Measurements from ENCODE around the gene LIMK1. TPM values are rescaled to one million over a fixed set of nuclear protein-coding genes. Genes with fewer than 3 reads are reported as not detected.
A peak's percentile ranks its signal among the peaks of the same experiment; 100 is the strongest.
"Not testable (repeated sequence)": the region's sequence is repeated elsewhere in the genome, so short reads cannot be mapped to it uniquely, and the experiment has no call there.

The LIMK1 gene
- total and polyA plus RNA-seq, 5 donors from 2014 or later, result 1.7 to 14.4 (median 2.8) TPM

DNA sequence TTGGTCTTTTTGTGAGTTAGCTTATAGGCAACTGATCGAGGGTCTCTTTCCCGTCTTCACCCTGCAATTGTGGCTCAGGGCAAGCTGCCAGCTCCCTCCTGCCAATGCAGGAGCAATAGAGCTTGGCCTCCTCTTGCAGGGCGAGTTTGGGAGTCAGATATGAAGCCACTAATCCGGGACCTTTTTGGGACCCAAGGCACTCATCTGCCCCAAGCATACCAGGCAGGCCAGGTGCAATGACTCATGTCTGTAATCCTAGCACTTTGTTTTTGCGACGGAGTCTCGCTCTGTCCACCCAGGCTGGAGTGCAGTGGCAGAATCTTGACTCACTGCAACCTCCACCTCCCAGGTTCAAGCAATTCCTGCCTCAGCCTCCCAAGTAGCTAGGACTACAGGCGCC is 21.1 kb downstream of the LIMK1 start:
- Histone ChIP-seq H3K9me3 (ENCODE audit: control insufficient read depth in 2 of 2, low read length in 2 of 2) (no peaks in the 10 kb centered on the region), H3K36me3 (ENCODE audit: control insufficient read depth, insufficient read depth, low read length) (peaks cover 24% of the 10 kb centered on the region), H3K27me3 (ENCODE audit: control insufficient read depth, insufficient read depth, low read length) (no peaks in the 10 kb centered on the region), H3K27ac (ENCODE audit: insufficient read depth, low read length, poor library complexity, severe bottlenecking) (no peak overlapping the region), H3K4me3 (ENCODE audit: low read depth, low read length) (no peak overlapping the region), H3K4me1 (ENCODE audit: control insufficient read depth, insufficient read depth, low read length, poor library complexity, severe bottlenecking) (no peaks in the 10 kb centered on the region)
- DNase-seq, result no peak
- no peaks in the 10 kb centered on the region for H3K9me3 Mint-ChIP-seq
- peaks cover 13% of the 10 kb centered on the region for H3K36me3 Mint-ChIP-seq
- ATAC-seq (ENCODE audit: low read depth in 2 of 2), result no peak
- no peak overlapping the region for H3K27ac Mint-ChIP-seq
- H3K4me3 Mint-ChIP-seq, result no peak overlapping the region
- no peaks in the 10 kb centered on the region for H3K27me3 Mint-ChIP-seq
- peaks cover 0 to 4% (median 0%) of the 10 kb centered on the region in 4 donors for H3K4me1 Mint-ChIP-seq

DNA sequence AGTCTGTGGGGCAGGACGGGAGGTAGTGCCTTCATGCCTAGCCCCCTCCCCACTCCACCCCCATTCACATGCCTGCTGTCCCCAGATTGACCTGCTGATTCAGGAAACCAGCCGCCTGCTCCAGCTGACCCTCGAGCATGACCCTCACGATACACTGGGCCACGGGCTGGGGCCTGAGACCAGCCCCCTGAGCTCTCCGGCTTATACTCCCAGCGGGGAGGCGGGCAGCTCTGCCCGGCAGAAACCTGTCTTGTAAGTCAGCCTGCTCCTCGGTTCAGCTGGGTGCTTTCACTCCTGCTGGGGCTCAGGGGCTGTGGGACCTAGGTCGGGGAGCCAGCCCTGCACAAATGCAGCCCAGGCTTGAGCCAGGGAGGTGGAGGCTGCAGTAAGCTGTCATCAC is 22.4 kb downstream of the LIMK1 start:
- ATAC-seq (ENCODE audit: low read depth in 2 of 2), result no peak
- Histone ChIP-seq H3K27ac (ENCODE audit: insufficient read depth, low read length, poor library complexity, severe bottlenecking) (no peak overlapping the region), H3K27me3 (ENCODE audit: control insufficient read depth, insufficient read depth, low read length) (no peaks in the 10 kb centered on the region), H3K9me3 (ENCODE audit: control insufficient read depth in 2 of 2, low read length in 2 of 2) (no peaks in the 10 kb centered on the region), H3K4me3 (ENCODE audit: low read depth, low read length) (no peak overlapping the region), H3K36me3 (ENCODE audit: control insufficient read depth, insufficient read depth, low read length) (peaks cover 22% of the 10 kb centered on the region), H3K4me1 (ENCODE audit: control insufficient read depth, insufficient read depth, low read length, poor library complexity, severe bottlenecking) (no peaks in the 10 kb centered on the region)
- H3K27me3 Mint-ChIP-seq, result no peaks in the 10 kb centered on the region
- no peak overlapping the region for H3K27ac Mint-ChIP-seq
- H3K9me3 Mint-ChIP-seq, result no peaks in the 10 kb centered on the region
- no peak overlapping the region for H3K4me3 Mint-ChIP-seq
- peaks cover 16% of the 10 kb centered on the region for H3K36me3 Mint-ChIP-seq
- no peak for DNase-seq
- peaks cover 0 to 4% (median 0%) of the 10 kb centered on the region in 4 donors for H3K4me1 Mint-ChIP-seq

- DNase-seq, result no peak
- Histone ChIP-seq H3K27me3 (ENCODE audit: control insufficient read depth, insufficient read depth, low read length) (no peaks in the 10 kb centered on the region), H3K27ac (ENCODE audit: insufficient read depth, low read length, poor library complexity, severe bottlenecking) (no peak overlapping the region), H3K9me3 (ENCODE audit: control insufficient read depth in 2 of 2, low read length in 2 of 2) (no peaks in the 10 kb centered on the region), H3K4me3 (ENCODE audit: low read depth, low read length) (no peak overlapping the region), H3K4me1 (ENCODE audit: control insufficient read depth, insufficient read depth, low read length, poor library complexity, severe bottlenecking) (no peaks in the 10 kb centered on the region), H3K36me3 (ENCODE audit: control insufficient read depth, insufficient read depth, low read length) (peaks cover 20% of the 10 kb centered on the region)
- H3K4me1 Mint-ChIP-seq, result no peaks in the 10 kb centered on the region
- H3K27ac Mint-ChIP-seq, result peak overlapping the region in 1 of 3 donors; percentile 80
- peaks cover 20% of the 10 kb centered on the region for H3K36me3 Mint-ChIP-seq
- H3K9me3 Mint-ChIP-seq, result no peaks in the 10 kb centered on the region
- H3K27me3 Mint-ChIP-seq, result no peaks in the 10 kb centered on the region
- H3K4me3 Mint-ChIP-seq, result no peak overlapping the region
- no peak for ATAC-seq (ENCODE audit: low read depth in 2 of 2)
Observed at GRCh38 chr7:74106846-74107245, 23.2 kb downstream of the LIMK1 start.

GRCh38 chr7:74115326-74115725 is 31.7 kb downstream of the LIMK1 start:
- no peaks in the 10 kb centered on the region for H3K4me1 ChIP-seq (ENCODE audit: control insufficient read depth, insufficient read depth, low read length, poor library complexity, severe bottlenecking)
- Mint-ChIP-seq H3K4me1 (no peaks in the 10 kb centered on the region), H3K4me3 (no peak overlapping the region), H3K9me3 (peaks cover 0 to 1% (median 0%) of the 10 kb centered on the region in 7 donors), H3K27ac (no peak overlapping the region), H3K27me3 (no peaks in the 10 kb centered on the region), H3K36me3 (peaks cover 14% of the 10 kb centered on the region)
- H3K27me3 ChIP-seq (ENCODE audit: control insufficient read depth, insufficient read depth, low read length), result no peaks in the 10 kb centered on the region
- no peak overlapping the region for H3K4me3 ChIP-seq (ENCODE audit: low read depth, low read length)
- ATAC-seq (ENCODE audit: low read depth in 2 of 2), result no peak
- DNase-seq, result no peak
- peaks cover 3% of the 10 kb centered on the region for H3K36me3 ChIP-seq (ENCODE audit: control insufficient read depth, insufficient read depth, low read length)
- no peaks in the 10 kb centered on the region for H3K9me3 ChIP-seq (ENCODE audit: control insufficient read depth in 2 of 2, low read length in 2 of 2)
- H3K27ac ChIP-seq (ENCODE audit: insufficient read depth, low read length, poor library complexity, severe bottlenecking), result no peak overlapping the region

DNA sequence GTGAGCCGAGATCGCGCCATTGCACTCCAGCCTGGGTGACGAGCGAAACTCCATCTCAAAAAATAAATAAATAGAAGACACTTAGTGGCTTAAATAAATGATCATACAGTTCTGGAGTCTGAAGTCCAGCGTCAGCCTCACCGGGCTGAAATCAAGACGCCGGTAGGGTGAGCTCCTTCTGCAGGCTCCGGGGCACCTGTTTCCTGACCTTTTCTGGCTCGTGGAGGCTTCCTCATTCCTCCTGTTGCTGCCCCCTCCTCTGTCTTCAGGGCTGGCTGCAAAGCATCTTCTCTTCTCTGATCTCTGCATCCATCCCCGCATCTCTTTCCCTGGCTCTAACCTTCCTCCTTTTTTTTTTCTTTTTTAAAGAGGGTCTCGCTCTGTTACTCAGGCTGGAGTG is 32.8 kb downstream of the LIMK1 start:
- Histone ChIP-seq H3K4me1 (ENCODE audit: control insufficient read depth, insufficient read depth, low read length, poor library complexity, severe bottlenecking) (no peaks in the 10 kb centered on the region), H3K36me3 (ENCODE audit: control insufficient read depth, insufficient read depth, low read length) (peaks cover 3% of the 10 kb centered on the region), H3K9me3 (ENCODE audit: control insufficient read depth in 2 of 2, low read length in 2 of 2) (no peaks in the 10 kb centered on the region), H3K4me3 (ENCODE audit: low read depth, low read length) (no peak overlapping the region), H3K27ac (ENCODE audit: insufficient read depth, low read length, poor library complexity, severe bottlenecking) (no peak overlapping the region), H3K27me3 (ENCODE audit: control insufficient read depth, insufficient read depth, low read length) (no peaks in the 10 kb centered on the region)
- peaks cover 15% of the 10 kb centered on the region for H3K36me3 Mint-ChIP-seq
- H3K4me3 Mint-ChIP-seq, result no peak overlapping the region
- H3K27me3 Mint-ChIP-seq, result no peaks in the 10 kb centered on the region
- DNase-seq (no peak), ATAC-seq (ENCODE audit: low read depth in 2 of 2) (no peak)
- no peaks in the 10 kb centered on the region for H3K4me1 Mint-ChIP-seq
- peaks cover 0 to 1% (median 0%) of the 10 kb centered on the region in 7 donors for H3K9me3 Mint-ChIP-seq
- no peak overlapping the region for H3K27ac Mint-ChIP-seq

DNA sequence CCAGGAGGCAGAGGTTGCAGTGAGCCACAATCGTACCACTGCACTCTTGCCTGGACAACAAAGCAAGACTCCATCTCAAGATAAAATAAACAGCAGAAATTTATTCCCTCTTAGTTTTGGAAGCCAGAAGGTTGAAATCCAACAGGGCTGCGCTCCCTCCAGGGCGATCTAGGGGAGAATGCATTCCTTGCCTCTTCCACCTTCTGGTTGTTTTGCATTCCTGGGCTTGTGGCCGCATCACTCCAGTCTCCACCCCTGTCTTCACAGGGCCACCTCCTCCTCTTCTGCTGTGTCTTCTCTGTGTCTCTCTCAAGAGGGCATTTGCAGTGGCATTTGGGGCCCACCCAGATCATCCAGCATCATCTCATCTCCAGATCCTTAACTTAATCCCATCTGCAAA is 36.2 kb downstream of the LIMK1 start:
- peaks cover 0 to 1% (median 0%) of the 10 kb centered on the region in 7 donors for H3K9me3 Mint-ChIP-seq
- H3K36me3 Mint-ChIP-seq, result peaks cover 14% of the 10 kb centered on the region
- H3K27me3 Mint-ChIP-seq, result no peaks in the 10 kb centered on the region
- Histone ChIP-seq H3K27me3 (ENCODE audit: control insufficient read depth, insufficient read depth, low read length) (no peaks in the 10 kb centered on the region), H3K4me1 (ENCODE audit: control insufficient read depth, insufficient read depth, low read length, poor library complexity, severe bottlenecking) (no peaks in the 10 kb centered on the region), H3K27ac (ENCODE audit: insufficient read depth, low read length, poor library complexity, severe bottlenecking) (no peak overlapping the region), H3K4me3 (ENCODE audit: low read depth, low read length) (no peak overlapping the region), H3K36me3 (ENCODE audit: control insufficient read depth, insufficient read depth, low read length) (peaks cover 3% of the 10 kb centered on the region), H3K9me3 (ENCODE audit: control insufficient read depth in 2 of 2, low read length in 2 of 2) (no peaks in the 10 kb centered on the region)
- DNase-seq, result no peak
- peak overlapping the region in 2 of 3 donors; percentile 71 to 74 for H3K27ac Mint-ChIP-seq
- ATAC-seq (ENCODE audit: low read depth in 2 of 2), result no peak
- H3K4me1 Mint-ChIP-seq, result no peaks in the 10 kb centered on the region
- H3K4me3 Mint-ChIP-seq, result no peak overlapping the region

- Histone ChIP-seq H3K4me1 (ENCODE audit: control insufficient read depth, insufficient read depth, low read length, poor library complexity, severe bottlenecking) (no peaks in the 10 kb centered on the region), H3K27ac (ENCODE audit: insufficient read depth, low read length, poor library complexity, severe bottlenecking) (no peak overlapping the region), H3K4me3 (ENCODE audit: low read depth, low read length) (no peak overlapping the region), H3K9me3 (ENCODE audit: control insufficient read depth in 2 of 2, low read length in 2 of 2) (no peaks in the 10 kb centered on the region), H3K36me3 (ENCODE audit: control insufficient read depth, insufficient read depth, low read length) (peaks cover 3% of the 10 kb centered on the region), H3K27me3 (ENCODE audit: control insufficient read depth, insufficient read depth, low read length) (no peaks in the 10 kb centered on the region)
- Mint-ChIP-seq H3K4me3 (no peak overlapping the region), H3K36me3 (peaks cover 14% of the 10 kb centered on the region), H3K27me3 (no peaks in the 10 kb centered on the region), H3K4me1 (no peaks in the 10 kb centered on the region), H3K9me3 (peaks cover 0 to 1% (median 0%) of the 10 kb centered on the region in 7 donors), H3K27ac (no peak overlapping the region)
- ATAC-seq (ENCODE audit: low read depth in 2 of 2) (no peak), DNase-seq (no peak)
Observed at GRCh38 chr7:74121401-74122249, 38.0 kb downstream of the LIMK1 start.

GRCh38 chr7:74123892-74124291 is 40.3 kb downstream of the LIMK1 start:
- H3K4me3 Mint-ChIP-seq; H3K4me1 ChIP-seq (ENCODE audit: control insufficient read depth, insufficient read depth, low read length, poor library complexity, severe bottlenecking); H3K27me3 Mint-ChIP-seq; H3K9me3 Mint-ChIP-seq; H3K4me3 ChIP-seq (ENCODE audit: low read depth, low read length); H3K27ac Mint-ChIP-seq; H3K9me3 ChIP-seq (ENCODE audit: control insufficient read depth in 2 of 2, low read length in 2 of 2); DNase-seq; H3K36me3 ChIP-seq (ENCODE audit: control insufficient read depth, insufficient read depth, low read length); H3K27ac ChIP-seq (ENCODE audit: insufficient read depth, low read length, poor library complexity, severe bottlenecking); H3K27me3 ChIP-seq (ENCODE audit: control insufficient read depth, insufficient read depth, low read length); H3K36me3 Mint-ChIP-seq; H3K4me1 Mint-ChIP-seq; ATAC-seq (ENCODE audit: low read depth in 2 of 2): not testable (repeated sequence)
